Tongue (tissue), 2 donors: ENCODE data around the gene CASP3. TPM values are rescaled to one million over a fixed set of nuclear protein-coding genes. Genes with fewer than 3 reads are reported as not detected.
A peak's percentile ranks its signal among the peaks of the same experiment; 100 is the strongest.
"Not testable (repeated sequence)": the region's sequence is repeated elsewhere in the genome, so short reads cannot be mapped to it uniquely, and the experiment has no call there.

Experiments
- DNase-seq: peaks from one replicate; pipeline ENCODE4 v3.0.0-alpha.2; 2015
- total RNA-seq: library from RNA; depleted of rRNA; stranded (reverse); fragments of >200 nt; gene quantifications from one replicate; pipeline ENCODE4 v1.2.3, GENCODE V29; 2014

Gene CASP3
- total RNA-seq, 1 donor from 2014 or later, result 54.6 TPM

GRCh38 chr4:184664445-184665210, 15.4 kb upstream of the CASP3 start:
- no peak for DNase-seq

DNA sequence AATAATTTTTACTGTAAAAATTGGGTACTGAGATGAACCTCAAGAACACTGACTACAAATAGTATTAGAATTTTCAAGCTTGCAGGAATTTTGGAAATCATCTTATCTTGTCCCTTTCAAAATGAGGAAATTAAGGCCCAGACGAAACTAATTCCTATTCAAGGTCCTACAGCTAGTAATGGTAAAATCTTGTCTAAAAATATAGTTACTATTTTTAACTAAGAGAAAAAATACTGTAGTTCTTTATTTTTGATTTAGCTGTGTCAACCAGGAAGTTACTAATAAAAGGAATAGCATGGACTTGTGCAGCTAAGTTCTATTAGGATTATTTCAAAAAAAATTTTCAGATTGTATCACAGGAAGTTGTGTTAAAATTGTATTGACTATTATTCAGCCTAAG, 13.0 kb upstream of the CASP3 start:
- DNase-seq, result no peak

DNA sequence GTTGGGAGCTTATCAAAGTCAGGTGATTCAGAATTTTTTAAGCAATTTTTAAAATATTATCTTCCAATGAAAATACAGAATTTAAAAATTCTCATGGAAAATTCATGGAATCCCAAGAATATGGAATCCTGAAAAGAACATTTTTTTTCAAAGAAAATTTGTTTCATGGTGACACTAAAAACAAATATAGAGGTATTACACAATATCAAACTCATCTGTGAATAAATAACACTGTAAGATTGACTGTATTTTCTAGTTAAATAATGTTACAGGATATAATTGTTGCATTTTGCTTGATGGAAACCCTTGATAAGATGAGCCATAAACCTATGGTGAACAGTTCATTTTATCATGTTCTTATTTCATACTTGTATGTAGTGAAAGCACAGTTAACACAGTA, 11.7 kb upstream of the CASP3 start:
- no peak for DNase-seq

DNA sequence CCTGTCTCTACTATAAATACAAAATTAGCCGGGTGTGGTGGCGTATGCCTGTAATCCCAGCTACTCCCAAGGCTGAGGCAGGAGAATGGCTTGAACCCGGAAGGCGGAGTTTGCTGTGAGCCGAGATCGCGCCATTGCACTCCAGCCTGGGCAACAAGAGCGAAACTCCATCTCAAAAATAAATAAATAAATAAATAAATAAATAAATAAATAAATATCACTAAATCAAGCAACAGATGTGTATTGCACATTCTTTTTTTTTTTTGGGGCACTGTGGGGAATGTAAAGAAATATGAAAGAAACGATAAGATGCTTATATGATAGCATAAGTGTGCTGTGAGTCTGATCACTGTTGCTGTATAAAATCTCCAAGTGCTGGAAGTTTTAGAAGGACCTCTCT, 8.6 kb upstream of the CASP3 start:
- not testable (repeated sequence) for DNase-seq

DNA sequence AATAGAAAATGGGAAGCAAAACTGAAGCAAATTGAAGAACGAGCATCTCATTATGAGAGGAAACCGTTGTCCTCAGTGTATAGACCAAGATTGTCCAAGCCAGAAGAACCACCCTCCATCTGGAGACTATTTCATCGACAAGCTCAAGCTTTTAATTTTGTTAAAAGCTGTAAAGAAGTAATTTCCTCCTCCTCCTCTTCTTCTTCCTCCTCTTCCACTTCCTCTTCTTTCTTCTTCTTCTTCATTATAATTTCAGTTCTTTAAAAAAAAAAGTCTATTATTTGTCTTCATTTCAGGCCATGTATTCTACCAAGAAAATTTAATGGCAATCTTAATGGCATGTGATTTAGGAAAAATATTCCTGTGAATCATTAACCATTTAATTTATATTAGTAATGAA, 7.9 kb upstream of the CASP3 start:
- no peak for DNase-seq

DNA sequence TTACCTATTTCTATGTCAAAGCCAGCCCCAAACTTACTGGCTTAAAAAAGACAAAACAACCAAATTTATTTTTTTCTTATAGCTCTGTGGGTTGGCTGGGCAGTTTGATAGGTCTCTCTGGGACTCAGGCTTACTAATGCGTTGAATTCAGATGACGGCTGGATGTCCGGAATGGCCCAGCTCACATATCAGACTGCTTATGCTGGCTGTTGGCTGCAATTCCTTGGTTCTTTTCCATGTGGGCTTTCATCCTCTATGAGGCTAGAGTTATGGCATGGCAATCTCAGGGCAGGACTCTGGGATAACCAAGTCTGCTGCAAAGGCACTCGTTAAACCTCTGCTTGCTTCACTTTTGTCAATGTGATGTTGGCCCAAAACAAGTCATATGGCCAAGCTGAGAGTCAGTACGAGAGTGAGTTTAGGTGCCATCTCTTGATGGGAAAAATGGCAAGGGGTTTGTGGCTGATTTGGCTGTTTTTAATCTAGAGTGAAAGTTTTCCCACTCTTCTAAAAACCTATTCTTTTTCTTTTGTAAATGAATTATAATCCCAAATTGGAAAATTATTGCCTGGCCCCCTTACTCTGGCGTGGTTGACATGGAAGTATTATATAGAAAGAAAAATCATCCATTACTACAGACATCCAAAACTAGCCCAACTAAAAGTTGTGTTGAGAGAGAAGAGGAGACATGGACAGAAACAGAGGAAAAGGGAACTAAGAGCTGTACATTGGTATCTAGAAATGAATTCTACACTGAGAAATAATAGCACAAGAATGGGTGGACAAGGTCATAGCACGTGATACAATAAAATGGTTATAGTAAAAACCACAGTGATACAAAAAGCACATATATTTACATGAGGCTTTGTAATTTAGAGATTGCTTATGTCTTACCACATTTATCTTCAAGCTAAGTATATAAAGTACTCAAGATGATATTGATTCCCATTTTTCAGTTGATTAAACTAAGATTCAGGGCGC, 6.9 kb upstream of the CASP3 start:
- DNase-seq, result peak; percentile 90

DNA sequence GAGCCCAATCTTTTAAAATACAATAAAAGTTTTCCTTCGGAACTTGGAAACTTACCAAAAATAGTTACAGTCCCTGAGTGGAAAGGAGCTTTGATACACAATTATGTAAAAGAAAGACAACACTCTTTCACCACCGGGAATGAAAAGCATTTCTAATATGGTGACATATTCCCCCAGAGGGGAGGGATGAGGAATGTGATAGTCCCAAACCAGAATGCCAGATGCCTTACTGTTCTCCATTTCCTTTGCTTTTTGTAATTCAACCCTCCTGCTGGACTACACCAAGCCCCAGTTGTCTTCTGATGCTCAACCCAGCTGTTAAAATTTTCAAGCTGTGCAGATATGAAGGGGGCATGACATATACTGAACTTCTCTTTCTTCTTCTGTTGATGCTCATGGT, 4.4 kb upstream of the CASP3 start:
- DNase-seq, result peak; percentile 93

DNA sequence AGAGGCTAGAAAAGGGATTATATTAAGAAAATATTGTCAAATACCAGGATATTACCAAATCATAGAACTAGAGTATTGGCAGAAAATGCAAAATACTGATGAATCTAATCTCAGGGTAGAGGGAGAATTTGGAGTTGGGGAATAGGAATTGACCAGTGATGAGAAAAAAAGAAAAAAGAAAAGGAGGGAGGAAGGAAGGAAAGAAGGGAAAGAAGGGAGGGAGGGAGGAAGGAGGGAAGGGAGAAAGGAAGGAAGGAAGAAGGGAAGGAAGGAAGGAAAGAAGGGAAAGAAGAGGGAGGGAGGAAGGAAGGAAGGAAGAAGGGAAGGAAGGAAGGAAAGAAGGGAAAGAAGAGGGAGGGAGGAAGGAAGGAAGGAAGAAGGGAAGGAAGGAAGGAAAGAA, 3.4 kb upstream of the CASP3 start:
- DNase-seq, result not testable (repeated sequence)

DNA sequence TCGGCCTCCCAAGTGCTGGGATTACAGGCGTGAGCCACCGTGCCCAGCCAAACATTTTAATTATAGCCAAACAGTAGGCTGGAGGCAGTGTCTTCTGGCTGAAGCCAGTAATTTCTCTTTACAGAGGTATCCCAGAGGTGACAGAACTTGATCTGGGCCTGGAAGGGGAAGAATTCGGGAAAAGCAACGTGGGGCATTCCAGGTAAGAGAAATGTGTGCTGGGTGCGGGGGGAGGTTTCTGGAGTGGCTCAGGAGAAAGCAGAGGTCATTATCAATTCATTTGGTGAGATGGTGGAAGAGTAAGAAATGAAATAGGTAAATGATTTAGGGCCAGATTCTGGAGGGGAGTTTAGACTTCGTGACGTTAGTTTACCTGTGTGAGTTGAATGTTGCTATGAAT, 2.7 kb upstream of the CASP3 start:
- no peak for DNase-seq

DNA sequence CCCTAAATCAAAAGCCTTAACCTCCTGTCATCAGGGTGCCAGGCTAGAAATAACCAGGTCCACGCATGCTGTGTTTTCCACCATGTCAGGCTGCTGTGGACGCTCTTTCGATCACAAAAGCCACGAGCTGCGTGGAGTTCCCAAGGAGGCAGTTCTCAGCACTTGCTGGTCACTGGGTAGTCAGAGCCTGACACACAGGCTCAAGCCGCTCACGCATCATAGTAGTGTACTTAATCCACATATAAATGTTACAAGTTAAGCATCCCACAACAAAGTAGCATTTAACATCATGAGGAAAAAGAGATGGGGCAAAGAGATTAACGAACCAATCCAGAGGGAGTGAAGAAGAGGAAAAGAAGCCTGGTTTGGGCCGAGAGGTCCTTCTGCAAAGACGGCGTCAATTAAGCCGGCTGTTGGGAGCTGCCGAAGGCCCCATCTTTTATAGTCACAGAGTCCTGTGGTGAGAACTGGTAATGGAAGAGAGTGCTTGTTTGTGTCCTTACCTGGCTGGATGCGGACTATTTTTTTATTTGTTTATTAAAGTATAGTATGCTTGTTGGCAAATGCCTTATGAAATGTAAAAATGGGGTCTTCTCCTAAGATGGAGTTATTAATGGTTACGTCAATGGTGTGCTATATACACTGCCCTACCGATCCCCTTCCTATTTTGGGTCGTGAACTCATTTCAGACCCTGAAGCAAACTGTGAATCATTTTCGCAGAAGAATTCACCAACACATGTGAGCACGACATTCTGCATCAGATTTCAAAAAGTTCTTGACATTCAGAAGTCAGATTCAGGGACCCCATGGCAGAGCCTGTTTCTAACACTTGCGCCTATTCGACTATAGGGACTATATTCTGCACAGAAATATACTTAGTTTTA, 966 bp upstream of the CASP3 start:
- DNase-seq, result peak; percentile 66

DNA sequence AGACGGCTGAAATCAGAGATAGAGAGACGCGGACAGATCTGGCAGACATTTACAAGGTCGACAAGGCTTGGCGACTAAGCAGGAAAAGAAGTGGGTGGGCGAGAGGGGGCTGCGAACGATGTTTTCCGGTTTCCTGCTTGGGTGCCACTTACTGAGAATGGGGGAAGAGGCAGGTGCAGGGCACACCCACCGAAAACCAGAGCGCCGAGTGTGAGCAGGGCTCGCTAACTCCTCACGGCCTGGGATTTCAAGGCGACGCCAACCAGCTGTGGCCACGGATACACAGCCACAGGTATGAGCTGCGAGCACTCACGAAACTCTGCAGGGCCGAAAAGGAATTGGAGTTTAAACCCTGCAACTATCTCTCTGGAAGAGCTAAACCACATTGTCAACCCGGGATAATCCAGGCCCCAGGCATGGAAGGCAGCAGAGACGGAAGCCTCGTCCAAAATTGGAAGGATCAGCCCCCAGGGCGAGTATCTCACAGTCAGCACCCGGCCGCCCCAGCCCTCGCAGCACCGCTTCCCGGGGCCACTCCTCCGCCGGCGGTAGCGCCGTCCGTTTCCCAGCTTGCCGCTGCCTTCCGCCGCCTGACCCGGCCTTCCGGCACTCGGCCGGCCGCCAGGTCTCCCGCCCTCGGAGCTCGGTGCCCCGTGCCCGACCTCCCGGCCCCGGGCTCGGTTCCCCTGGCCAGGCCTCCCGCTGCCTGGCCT, 778 bp downstream of the CASP3 start:
- DNase-seq, result peak; percentile 70

- no peak for DNase-seq
Observed at GRCh38 chr4:184648054-184648312, 1.3 kb downstream of the CASP3 start.

DNA sequence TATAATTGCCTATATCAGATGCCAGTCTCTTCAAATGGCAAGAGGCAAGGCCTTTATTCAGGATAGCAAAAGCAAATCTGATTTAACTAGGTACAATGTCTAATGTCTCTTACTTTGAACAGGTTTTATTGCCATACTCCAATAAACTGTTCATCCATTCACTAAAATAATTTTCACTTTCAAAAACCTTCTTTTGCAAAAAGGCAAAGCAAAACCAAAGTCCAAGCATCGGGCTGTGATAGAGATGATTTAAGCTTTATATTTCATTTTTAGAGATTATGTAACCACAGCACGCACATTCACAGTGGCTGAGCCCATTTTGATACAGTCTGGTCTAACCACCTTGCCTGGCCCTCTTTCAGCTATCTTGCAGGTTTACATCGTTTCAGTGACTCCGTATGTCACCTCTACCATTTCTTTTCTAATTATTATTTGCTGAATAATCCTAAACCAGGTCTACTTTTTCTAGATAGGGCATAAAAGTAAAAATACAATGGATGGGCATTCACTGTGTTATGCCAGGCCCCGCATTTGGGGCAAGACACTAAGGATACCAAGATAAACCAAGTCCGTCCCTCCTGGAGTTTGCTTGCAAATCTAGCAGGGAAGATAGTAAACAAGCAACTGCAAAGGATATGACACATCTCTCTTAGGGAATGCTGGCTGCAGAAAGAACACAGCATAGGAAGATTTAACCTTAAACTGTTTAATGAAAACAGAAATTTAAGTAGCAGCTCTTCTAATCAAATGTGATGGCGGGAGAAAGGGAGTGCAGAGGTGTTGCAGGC, 1.8 kb downstream of the CASP3 start:
- DNase-seq, result no peak

DNA sequence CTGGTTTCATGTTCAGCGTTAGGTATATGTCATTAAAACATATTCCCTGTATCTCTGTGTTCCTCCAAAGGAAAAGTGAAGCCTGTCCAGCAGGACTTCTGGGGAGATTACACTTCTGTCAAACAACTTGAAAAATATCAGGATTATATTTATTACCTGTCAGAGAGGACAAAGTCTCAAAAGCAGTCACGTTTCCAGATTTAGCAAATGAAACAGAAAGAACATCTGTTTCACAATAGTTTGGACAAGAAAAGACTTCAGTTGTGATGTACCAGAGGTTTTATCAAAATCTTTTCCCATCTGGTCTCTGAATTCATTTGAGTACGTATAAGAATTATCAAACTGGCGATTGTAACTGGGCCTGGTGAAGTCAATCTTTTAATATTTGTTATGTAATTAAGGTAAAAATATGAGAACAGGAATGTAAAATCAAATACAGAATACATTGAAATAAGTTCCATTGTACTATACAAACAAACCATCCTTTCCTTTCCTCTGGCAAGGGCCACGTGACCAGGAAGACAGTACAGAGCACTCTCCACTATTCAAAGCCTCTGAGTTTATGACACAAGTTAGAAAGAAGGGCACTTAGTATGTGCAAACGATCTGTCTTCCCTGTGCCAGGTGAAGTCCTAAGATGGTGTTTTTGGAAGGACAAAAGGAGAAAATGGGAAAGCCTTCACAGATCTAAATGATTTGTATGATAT, 3.2 kb downstream of the CASP3 start:
- no peak for DNase-seq

- DNase-seq, result no peak
Observed at GRCh38 chr4:184644553-184645307, 4.5 kb downstream of the CASP3 start.

- no peak for DNase-seq
Observed at GRCh38 chr4:184643731-184644130, 5.5 kb downstream of the CASP3 start.

DNA sequence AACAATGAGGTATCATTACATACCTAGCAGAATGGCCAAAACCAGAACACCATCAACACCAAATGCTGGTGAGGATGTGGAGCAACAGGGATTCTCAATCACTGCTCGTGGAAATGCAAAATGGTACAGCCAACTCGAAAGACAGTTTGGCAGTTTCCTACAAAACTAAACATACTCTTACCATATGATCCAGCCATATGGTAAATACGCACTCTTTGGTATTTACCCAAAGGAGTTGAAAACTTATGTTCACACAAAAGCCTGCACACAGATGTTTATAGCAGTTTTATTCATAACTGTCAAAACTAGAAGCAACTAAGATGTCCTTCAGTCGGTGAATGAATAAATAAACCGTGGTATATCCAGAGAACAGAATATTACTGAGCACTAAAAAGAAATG, 7.8 kb downstream of the CASP3 start:
- DNase-seq, result no peak

DNA sequence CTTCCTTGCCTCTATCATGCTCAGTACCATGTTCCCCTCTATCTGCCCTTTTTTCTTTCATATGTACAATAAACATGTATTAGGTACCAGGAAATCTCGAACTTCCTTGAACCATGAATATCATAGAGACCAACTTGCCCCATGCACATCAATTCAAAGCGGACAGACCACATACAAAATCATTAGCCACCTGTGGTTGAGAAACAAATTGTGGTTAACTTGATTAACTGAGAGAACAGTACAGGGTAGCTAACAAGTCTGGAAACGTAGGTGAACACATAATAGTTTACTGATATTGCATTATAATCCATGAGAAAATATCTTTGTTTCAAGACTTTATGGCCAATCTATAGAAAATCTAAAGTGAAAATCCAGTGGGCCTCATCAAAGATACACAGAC, 8.2 kb downstream of the CASP3 start:
- no peak for DNase-seq

- DNase-seq, result no peak
Observed at GRCh38 chr4:184636897-184637296, 12.3 kb downstream of the CASP3 start.

DNA sequence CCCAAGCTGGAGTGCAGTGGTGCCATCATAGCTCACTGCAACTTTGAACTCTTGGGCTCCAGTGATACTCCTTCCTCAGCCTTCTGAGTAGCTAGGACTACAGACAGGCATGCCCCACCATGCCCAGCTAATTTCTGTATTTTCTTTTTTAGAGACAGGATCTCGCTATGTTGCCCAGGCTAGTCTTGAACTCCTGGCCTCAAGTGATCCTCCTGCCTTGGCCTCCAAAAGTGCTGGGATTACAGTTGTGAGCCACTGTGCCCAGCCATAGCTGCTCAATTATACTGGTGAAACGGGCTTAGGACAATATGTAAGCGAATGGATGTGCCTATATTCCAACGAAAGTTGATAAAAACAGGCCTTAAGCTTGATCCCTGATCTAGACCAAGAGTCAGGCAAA, 13.1 kb downstream of the CASP3 start:
- DNase-seq, result no peak
